ENCODE measurements around the gene TRMT1.

DNA sequence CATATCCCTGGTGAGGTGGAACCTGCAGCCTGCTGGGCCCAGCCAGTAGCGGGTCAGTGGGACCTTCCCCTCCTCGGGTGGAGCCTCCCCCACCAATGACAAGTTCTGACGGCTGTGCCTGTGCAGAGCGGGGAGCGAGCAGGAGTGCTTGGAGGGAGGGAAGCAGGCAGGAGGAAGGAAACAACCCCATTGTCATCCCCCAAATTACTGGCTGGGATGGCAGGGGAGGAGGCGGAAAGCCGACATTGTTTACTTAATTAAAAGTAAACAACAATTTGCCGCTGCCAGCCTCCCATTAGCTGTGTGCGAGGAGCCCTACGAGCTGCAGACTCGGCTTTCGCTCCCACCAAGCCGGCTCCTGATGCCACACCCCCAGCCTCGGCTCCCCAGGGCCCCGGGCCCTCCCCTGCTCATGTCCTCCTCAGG, 59.4 kb downstream of the TRMT1 start:
- TF ChIP-seq, protein P1, sequence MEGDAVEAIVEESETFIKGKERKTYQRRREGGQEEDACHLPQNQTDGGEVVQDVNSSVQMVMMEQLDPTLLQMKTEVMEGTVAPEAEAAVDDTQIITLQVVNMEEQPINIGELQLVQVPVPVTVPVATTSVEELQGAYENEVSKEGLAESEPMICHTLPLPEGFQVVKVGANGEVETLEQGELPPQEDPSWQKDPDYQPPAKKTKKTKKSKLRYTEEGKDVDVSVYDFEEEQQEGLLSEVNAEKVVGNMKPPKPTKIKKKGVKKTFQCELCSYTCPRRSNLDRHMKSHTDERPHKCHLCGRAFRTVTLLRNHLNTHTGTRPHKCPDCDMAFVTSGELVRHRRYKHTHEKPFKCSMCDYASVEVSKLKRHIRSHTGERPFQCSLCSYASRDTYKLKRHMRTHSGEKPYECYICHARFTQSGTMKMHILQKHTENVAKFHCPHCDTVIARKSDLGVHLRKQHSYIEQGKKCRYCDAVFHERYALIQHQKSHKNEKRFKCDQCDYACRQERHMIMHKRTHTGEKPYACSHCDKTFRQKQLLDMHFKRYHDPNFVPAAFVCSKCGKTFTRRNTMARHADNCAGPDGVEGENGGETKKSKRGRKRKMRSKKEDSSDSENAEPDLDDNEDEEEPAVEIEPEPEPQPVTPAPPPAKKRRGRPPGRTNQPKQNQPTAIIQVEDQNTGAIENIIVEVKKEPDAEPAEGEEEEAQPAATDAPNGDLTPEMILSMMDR (IDR thresholded peaks at IDR 0.05; ENCODE audit: low read length): no peak
- TF ChIP-seq EZH2 (IDR thresholded peaks at IDR 0.05; ENCODE audit: borderline replicate concordance, low read length): no peak
